ENCODE data around the gene IFT25.

DNA sequence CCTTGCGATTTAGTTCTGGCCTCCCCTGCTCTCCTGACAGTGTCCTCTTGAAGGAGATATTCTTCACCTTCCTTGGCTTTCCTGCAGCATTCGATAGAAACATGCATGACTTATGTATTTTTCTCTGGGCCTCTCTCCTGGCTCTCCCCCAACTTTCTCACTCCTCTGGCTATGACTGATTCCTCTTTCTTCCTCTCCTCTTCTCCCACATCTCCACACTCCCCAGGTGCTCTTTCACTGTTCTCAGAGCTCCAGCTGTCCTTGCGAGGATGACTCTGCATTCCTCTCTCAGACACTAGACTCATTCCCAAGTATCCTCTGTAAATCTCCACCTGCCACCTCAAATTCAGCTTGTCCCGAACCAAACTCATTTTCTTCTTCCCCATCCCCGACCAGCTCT lies 18.6 kb upstream of the IFT25 start:
- TF ChIP-seq PRDM1 (tag by site-specific recombination; IDR thresholded peaks at IDR 0.05) = no peak
- TF ChIP-seq, protein P1, sequence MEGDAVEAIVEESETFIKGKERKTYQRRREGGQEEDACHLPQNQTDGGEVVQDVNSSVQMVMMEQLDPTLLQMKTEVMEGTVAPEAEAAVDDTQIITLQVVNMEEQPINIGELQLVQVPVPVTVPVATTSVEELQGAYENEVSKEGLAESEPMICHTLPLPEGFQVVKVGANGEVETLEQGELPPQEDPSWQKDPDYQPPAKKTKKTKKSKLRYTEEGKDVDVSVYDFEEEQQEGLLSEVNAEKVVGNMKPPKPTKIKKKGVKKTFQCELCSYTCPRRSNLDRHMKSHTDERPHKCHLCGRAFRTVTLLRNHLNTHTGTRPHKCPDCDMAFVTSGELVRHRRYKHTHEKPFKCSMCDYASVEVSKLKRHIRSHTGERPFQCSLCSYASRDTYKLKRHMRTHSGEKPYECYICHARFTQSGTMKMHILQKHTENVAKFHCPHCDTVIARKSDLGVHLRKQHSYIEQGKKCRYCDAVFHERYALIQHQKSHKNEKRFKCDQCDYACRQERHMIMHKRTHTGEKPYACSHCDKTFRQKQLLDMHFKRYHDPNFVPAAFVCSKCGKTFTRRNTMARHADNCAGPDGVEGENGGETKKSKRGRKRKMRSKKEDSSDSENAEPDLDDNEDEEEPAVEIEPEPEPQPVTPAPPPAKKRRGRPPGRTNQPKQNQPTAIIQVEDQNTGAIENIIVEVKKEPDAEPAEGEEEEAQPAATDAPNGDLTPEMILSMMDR (tag by site-specific recombination; IDR thresholded peaks at IDR 0.05) = no peak
- TF ChIP-seq, protein P2, sequence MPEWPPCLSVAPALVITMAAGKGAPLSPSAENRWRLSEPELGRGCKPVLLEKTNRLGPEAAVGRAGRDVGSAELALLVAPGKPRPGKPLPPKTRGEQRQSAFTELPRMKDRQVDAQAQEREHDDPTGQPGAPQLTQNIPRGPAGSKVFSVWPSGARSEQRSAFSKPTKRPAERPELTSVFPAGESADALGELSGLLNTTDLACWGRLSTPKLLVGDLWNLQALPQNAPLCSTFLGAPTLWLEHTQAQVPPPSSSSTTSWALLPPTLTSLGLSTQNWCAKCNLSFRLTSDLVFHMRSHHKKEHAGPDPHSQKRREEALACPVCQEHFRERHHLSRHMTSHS (tag by site-specific recombination; IDR thresholded peaks at IDR 0.05) = no peak
- no peak for TF ChIP-seq ZNF555 (tag by site-specific recombination; conservative IDR thresholded peaks at IDR 0.05)
- no peak for TF ChIP-seq ZNF138 (tag by site-specific recombination; IDR thresholded peaks at IDR 0.05; ENCODE audit: borderline replicate concordance)
- no peak for TF ChIP-seq ZNF785 (tag by site-specific recombination; IDR thresholded peaks at IDR 0.05)
- TF ChIP-seq, protein P3, sequence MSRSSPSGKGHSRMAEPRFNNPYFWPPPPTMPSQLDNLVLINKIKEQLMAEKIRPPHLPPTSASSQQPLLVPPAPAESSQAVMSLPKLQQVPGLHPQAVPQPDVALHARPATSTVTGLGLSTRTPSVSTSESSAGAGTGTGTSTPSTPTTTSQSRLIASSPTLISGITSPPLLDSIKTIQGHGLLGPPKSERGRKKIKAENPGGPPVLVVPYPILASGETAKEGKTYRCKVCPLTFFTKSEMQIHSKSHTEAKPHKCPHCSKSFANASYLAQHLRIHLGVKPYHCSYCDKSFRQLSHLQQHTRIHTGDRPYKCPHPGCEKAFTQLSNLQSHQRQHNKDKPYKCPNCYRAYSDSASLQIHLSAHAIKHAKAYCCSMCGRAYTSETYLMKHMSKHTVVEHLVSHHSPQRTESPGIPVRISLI (tag by site-specific recombination; IDR thresholded peaks at IDR 0.05) = no peak
- no peak for TF ChIP-seq ZNF223 (tag by site-specific recombination; IDR thresholded peaks at IDR 0.05)
- TF ChIP-seq TCF7L2 (IDR thresholded peaks at IDR 0.05; ENCODE audit: borderline replicate concordance, low read depth, low read length) = no peak
- TF ChIP-seq MZF1 (tag by site-specific recombination; IDR thresholded peaks at IDR 0.05; ENCODE audit: borderline replicate concordance) = no peak
- TF ChIP-seq, protein P4, sequence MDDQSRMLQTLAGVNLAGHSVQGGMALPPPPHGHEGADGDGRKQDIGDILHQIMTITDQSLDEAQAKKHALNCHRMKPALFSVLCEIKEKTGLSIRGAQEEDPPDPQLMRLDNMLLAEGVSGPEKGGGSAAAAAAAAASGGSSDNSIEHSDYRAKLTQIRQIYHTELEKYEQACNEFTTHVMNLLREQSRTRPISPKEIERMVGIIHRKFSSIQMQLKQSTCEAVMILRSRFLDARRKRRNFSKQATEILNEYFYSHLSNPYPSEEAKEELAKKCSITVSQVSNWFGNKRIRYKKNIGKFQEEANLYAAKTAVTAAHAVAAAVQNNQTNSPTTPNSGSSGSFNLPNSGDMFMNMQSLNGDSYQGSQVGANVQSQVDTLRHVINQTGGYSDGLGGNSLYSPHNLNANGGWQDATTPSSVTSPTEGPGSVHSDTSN (CRISPR knock-in tag; IDR thresholded peaks at IDR 0.05) = no peak
- no peak for TF ChIP-seq ZNF239 (tag by site-specific recombination; IDR thresholded peaks at IDR 0.05)

Measured in HEK293 (cell line).